HepG2 (cell line): ENCODE measurements around the gene PCYT2. TPM values are rescaled to one million over a fixed set of nuclear protein-coding genes. Genes with fewer than 3 reads are reported as not detected.

ENCODE experiments used
- CCAR2 ChIP-seq: fragments of 200-400 bp; formaldehyde crosslinking; optimal IDR thresholded peaks from 2 replicates; pipeline ENCODE3; 2018; ENCODE audit warnings: low read depth, mild to moderate bottlenecking, low read length, moderate library complexity
- NFATC3 ChIP-seq: sonication (generic); formaldehyde crosslinking; IDR thresholded peaks from 2 replicates; pipeline ENCODE4 v1.5.1; 2020; ENCODE audit warnings: mild to moderate bottlenecking, missing genetic modification reagents
- PAX8 ChIP-seq: sonication (generic); formaldehyde crosslinking; IDR thresholded peaks from 2 replicates; pipeline ENCODE4 v1.8.0; 2022; ENCODE audit warnings: mild to moderate bottlenecking, missing genetic modification reagents, borderline replicate concordance
- SOX5 ChIP-seq: IDR thresholded peaks from 2 replicates; pipeline ENCODE4 v1.6.1; 2016; ENCODE audit warnings: borderline replicate concordance
- TCF12 ChIP-seq, 2 experiments: fragments of 450-650 bp in 1 of 2; sonication (generic) in 1 of 2; formaldehyde crosslinking in 1 of 2; IDR thresholded peaks; 2 replicates each; pipeline versions ENCODE4 v1.6.1 to v1.8.0; 2017 to 2022; ENCODE audit warnings: antibody characterized with exemption in 1 of 2, mild to moderate bottlenecking in 1 of 2, missing genetic modification reagents in 1 of 2, moderate library complexity in 1 of 2
- ZSCAN29 ChIP-seq: sonication (generic); formaldehyde crosslinking; conservative IDR thresholded peaks from 2 replicates; pipeline ENCODE4 v1.4.0; 2020; ENCODE audit warnings: mild to moderate bottlenecking, missing genetic modification reagents
- polyA plus RNA-seq, 8 experiments: library from polyadenylated mRNA; depleted of rRNA in 3 of 8; stranded (reverse) in 7 of 8; unstranded in 1 of 8; fragments of >200 nt; fragmentation: Illumina TruSeq in 4 of 8; extraction: Trizol in 4 of 8; gene quantifications; 2 replicates each; pipeline versions ENCODE4 v1.2.1 to v1.2.3, GENCODE V29; 2011 to 2016; ENCODE audit warnings: low read depth in 4 of 8, missing spikeins in 1 of 8, mixed read lengths in 1 of 8; ENCODE audit not compliant: insufficient read depth in 1 of 8
- total RNA-seq, 5 experiments: library from RNA; depleted of rRNA; stranded (reverse); fragments of >200 nt; fragmentation: Illumina TruSeq; extraction: Trizol; gene quantifications; 2 replicates each; pipeline ENCODE4 v1.2.3, GENCODE V29; 2016; ENCODE audit warnings: low read depth in 1 of 5
- TF ChIP-seq, protein P1 (sequence below): sonication (generic); formaldehyde crosslinking; IDR thresholded peaks from 2 replicates; pipeline ENCODE4 v1.8.0; 2022; ENCODE audit warnings: mild to moderate bottlenecking, missing genetic modification reagents, borderline replicate concordance
- TF ChIP-seq, protein P2 (sequence below): sonication (generic); formaldehyde crosslinking; IDR thresholded peaks from 2 replicates; pipeline ENCODE4 v1.8.1; 2023; ENCODE audit warnings: mild to moderate bottlenecking, inconsistent platforms, moderate library complexity, missing genetic modification reagents, borderline replicate concordance
- TF ChIP-seq, protein P3 (sequence below): sonication (generic); formaldehyde crosslinking; IDR thresholded peaks from 2 replicates; pipeline ENCODE4 v1.4.0; 2020; ENCODE audit warnings: mild to moderate bottlenecking, missing genetic modification reagents
- TF ChIP-seq, protein P4 (sequence below): sonication (generic); formaldehyde crosslinking; IDR thresholded peaks from 2 replicates; pipeline ENCODE4 v1.8.0; 2022; ENCODE audit warnings: mild to moderate bottlenecking, missing genetic modification reagents; ENCODE audit not compliant: insufficient replicate concordance
- TF ChIP-seq, protein P5 (sequence below): sonication (generic); formaldehyde crosslinking; IDR thresholded peaks from 2 replicates; pipeline ENCODE4 v1.4.0; 2020; ENCODE audit warnings: missing genetic modification reagents
- TF ChIP-seq, protein P6 (sequence below): sonication (generic); formaldehyde crosslinking; IDR thresholded peaks from 2 replicates; pipeline ENCODE4 v1.8.1; 2023; ENCODE audit warnings: mild to moderate bottlenecking, moderate library complexity, missing genetic modification reagents
- TF ChIP-seq, protein P7 (sequence below): sonication (generic); formaldehyde crosslinking; IDR thresholded peaks from 2 replicates; pipeline ENCODE4 v1.5.1; 2020; ENCODE audit warnings: mild to moderate bottlenecking, missing genetic modification reagents, moderate library complexity

The PCYT2 gene
- total and polyA plus RNA-seq, 2 of the 13 experiments (the other 11 are each of a cell fraction or from before 2014, with no cell fraction given): 147 to 297 TPM

DNA sequence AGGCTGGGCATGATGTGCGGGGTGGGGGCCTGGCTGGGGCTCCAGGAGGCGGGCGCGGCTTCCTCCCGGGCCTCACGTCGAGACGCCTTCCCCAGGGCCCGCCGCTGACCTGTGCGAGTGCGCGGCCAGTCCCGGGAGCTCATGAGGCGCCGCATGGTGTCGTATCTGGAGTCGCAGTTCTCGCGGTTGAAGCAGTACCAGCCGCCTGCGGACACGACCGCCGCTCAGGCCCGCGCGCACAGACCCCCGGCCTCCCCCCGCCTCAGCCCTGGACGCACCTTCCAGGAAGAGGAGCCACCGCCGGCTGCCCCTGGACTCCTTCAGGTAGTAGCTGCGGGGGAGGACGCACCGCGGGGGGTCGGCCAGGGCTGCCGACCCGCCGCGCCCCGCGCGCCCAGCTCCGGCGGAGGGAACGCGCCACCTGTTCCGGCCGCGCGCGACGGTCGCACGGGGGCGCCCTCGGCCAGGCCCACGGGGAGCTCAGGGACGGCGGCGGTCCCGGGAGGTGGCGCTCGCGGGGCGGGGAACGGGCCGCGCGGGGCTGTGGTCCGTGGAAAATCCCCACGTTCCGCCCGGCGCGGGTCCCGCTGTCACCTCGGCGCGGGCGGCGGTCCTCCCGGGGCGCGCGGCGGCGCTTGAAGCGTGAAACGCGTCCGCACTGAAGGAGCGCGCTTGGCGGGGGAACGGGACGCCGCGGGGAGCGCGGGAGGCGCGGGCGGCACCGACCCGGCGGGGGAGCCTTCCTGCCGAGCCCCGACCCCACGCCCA is 48.3 kb upstream of the PCYT2 start (continued):
- TF ChIP-seq NFATC3: no peak
- TF ChIP-seq PAX8 (CRISPR knock-in tag): no peak
- TF ChIP-seq, protein P1, sequence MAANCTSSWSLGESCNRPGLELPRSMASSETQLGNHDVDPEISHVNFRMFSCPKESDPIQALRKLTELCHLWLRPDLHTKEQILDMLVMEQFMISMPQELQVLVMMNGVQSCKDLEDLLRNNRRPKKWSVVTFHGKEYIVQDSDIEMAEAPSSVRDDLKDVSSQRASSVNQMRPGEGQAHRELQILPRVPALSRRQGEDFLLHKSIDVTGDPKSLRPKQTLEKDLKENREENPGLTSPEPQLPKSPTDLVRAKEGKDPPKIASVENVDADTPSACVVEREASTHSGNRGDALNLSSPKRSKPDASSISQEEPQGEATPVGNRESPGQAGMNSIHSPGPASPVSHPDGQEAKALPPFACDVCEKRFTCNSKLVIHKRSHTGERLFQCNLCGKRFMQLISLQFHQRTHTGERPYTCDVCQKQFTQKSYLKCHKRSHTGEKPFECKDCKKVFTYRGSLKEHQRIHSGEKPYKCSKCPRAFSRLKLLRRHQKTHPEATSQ: no peak
- TF ChIP-seq, protein P2, sequence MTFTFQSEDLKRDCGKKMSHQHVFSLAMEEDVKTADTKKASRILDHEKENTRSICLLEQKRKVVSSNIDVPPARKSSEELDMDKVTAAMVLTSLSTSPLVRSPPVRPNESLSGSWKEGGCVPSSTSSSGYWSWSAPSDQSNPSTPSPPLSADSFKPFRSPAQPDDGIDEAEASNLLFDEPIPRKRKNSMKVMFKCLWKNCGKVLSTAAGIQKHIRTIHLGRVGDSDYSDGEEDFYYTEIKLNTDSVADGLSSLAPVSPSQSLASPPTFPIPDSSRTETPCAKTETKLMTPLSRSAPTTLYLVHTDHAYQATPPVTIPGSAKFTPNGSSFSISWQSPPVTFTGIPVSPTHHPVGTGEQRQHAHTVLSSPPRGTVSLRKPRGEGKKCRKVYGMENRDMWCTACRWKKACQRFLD (CRISPR knock-in tag): no peak
- TF ChIP-seq, protein P3, sequence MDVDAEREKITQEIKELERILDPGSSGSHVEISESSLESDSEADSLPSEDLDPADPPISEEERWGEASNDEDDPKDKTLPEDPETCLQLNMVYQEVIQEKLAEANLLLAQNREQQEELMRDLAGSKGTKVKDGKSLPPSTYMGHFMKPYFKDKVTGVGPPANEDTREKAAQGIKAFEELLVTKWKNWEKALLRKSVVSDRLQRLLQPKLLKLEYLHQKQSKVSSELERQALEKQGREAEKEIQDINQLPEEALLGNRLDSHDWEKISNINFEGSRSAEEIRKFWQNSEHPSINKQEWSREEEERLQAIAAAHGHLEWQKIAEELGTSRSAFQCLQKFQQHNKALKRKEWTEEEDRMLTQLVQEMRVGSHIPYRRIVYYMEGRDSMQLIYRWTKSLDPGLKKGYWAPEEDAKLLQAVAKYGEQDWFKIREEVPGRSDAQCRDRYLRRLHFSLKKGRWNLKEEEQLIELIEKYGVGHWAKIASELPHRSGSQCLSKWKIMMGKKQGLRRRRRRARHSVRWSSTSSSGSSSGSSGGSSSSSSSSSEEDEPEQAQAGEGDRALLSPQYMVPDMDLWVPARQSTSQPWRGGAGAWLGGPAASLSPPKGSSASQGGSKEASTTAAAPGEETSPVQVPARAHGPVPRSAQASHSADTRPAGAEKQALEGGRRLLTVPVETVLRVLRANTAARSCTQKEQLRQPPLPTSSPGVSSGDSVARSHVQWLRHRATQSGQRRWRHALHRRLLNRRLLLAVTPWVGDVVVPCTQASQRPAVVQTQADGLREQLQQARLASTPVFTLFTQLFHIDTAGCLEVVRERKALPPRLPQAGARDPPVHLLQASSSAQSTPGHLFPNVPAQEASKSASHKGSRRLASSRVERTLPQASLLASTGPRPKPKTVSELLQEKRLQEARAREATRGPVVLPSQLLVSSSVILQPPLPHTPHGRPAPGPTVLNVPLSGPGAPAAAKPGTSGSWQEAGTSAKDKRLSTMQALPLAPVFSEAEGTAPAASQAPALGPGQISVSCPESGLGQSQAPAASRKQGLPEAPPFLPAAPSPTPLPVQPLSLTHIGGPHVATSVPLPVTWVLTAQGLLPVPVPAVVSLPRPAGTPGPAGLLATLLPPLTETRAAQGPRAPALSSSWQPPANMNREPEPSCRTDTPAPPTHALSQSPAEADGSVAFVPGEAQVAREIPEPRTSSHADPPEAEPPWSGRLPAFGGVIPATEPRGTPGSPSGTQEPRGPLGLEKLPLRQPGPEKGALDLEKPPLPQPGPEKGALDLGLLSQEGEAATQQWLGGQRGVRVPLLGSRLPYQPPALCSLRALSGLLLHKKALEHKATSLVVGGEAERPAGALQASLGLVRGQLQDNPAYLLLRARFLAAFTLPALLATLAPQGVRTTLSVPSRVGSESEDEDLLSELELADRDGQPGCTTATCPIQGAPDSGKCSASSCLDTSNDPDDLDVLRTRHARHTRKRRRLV (CRISPR knock-in tag): 0 out of 2 replicates have a peak, but pooled peaks have one; percentile 62
- no peak for TF ChIP-seq TCF12 (IDR thresholded peaks at IDR 0.05)
- no peak for TF ChIP-seq TCF12 (CRISPR knock-in tag; IDR thresholded peaks at IDR 0.05)
- no peak for TF ChIP-seq CCAR2
- TF ChIP-seq, protein P4, sequence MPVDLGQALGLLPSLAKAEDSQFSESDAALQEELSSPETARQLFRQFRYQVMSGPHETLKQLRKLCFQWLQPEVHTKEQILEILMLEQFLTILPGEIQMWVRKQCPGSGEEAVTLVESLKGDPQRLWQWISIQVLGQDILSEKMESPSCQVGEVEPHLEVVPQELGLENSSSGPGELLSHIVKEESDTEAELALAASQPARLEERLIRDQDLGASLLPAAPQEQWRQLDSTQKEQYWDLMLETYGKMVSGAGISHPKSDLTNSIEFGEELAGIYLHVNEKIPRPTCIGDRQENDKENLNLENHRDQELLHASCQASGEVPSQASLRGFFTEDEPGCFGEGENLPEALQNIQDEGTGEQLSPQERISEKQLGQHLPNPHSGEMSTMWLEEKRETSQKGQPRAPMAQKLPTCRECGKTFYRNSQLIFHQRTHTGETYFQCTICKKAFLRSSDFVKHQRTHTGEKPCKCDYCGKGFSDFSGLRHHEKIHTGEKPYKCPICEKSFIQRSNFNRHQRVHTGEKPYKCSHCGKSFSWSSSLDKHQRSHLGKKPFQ (CRISPR knock-in tag): no peak
- no peak for TF ChIP-seq ZSCAN29
- TF ChIP-seq, protein P5, sequence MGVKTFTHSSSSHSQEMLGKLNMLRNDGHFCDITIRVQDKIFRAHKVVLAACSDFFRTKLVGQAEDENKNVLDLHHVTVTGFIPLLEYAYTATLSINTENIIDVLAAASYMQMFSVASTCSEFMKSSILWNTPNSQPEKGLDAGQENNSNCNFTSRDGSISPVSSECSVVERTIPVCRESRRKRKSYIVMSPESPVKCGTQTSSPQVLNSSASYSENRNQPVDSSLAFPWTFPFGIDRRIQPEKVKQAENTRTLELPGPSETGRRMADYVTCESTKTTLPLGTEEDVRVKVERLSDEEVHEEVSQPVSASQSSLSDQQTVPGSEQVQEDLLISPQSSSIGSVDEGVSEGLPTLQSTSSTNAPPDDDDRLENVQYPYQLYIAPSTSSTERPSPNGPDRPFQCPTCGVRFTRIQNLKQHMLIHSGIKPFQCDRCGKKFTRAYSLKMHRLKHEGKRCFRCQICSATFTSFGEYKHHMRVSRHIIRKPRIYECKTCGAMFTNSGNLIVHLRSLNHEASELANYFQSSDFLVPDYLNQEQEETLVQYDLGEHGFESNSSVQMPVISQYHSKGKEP: no peak
- TF ChIP-seq, protein P6, sequence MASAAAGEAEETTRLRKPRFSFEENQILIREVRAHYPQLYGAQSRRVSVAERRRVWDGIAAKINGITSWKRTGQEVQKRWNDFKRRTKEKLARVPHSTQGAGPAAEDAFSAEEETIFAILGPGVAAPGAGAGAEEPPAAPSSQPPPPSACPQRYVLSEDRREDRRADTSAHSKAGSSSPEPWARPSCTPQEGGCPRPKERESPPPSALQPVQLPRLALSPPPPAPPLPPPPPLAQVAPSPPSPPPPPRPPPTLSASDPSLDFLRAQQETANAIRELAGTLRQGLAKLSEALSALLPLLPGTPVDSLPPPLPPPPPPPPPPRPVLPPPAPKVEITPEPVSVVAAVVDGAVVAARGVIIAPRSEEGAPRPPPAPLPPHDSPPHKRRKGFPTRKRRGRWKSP (CRISPR knock-in tag): no peak
- no peak for TF ChIP-seq SOX5
- TF ChIP-seq, protein P7, sequence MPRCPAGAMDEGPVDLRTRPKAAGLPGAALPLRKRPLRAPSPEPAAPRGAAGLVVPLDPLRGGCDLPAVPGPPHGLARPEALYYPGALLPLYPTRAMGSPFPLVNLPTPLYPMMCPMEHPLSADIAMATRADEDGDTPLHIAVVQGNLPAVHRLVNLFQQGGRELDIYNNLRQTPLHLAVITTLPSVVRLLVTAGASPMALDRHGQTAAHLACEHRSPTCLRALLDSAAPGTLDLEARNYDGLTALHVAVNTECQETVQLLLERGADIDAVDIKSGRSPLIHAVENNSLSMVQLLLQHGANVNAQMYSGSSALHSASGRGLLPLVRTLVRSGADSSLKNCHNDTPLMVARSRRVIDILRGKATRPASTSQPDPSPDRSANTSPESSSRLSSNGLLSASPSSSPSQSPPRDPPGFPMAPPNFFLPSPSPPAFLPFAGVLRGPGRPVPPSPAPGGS (CRISPR knock-in tag): no peak
